ENCODE data around the gene NMNAT1.
"Not testable (repeated sequence)": the region's sequence is repeated elsewhere in the genome, so short reads cannot be mapped to it uniquely, and the experiment has no call there.

The NMNAT1 gene

DNA sequence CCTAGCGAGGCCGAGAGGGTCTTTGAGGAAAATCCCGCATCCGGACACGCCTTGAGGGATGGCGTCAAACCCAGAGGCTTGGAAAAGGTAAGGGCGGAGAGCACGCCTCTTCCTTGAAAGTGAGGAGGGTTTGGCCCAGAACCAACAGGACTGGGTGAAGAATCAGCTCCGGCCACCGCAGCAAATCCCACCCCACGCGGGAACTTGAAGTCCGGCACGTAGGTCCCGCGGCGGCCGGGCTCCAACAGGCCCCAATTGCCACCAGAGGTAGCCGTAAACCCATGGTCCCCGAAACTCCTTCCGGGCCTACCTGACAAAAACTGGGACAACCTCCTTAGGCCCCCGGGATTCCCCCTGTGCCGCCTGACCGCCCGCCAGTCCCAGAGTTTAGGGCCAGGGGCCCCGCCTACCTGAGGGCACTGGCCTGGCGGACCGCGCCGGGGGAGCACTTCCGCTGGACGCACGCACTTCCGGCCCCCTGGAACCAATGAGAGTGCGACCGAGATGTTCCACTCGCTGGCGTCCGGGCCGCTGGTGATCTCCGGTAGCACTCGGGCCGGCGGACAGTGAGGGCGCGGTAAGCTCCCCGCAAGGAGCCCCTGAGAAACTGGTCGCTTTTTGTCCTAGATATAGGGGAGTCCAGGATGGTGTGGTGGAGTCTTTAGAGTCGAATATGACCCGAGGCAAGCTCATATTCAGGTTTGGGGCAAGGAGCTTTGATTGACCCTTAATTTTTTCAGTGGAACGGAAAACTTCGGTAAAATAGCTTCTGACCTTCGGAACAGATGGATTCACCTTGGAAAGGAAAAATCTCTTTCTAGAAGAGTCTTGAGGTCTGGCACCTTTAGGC, at the start of gene NMNAT1, which contains the start of gene LZIC:
Gene NMNAT1 (plus strand): TSS at position 537 of the 850 bp plus-strand sequence. CDS start 28,599 bp downstream, outside the sequence.
Gene LZIC (minus strand): TSS at position 453 of the 850 bp plus-strand sequence. CDS start 6,772 bp downstream, outside the sequence.
- peak; percentile 97 for DNase-seq (ENCODE audit: low spot score)

- DNase-seq (ENCODE audit: low spot score), result no peak
These were observed 49.2 kb upstream of the NMNAT1 start for GRCh38 chr1:9894115-9894514.

GRCh38 chr1:9900142-9901043, 42.9 kb upstream of the NMNAT1 start:
- DNase-seq (ENCODE audit: low spot score), result no peak

GRCh38 chr1:9901148-9902059, 41.9 kb upstream of the NMNAT1 start:
- no peak for DNase-seq (ENCODE audit: low spot score)

DNA sequence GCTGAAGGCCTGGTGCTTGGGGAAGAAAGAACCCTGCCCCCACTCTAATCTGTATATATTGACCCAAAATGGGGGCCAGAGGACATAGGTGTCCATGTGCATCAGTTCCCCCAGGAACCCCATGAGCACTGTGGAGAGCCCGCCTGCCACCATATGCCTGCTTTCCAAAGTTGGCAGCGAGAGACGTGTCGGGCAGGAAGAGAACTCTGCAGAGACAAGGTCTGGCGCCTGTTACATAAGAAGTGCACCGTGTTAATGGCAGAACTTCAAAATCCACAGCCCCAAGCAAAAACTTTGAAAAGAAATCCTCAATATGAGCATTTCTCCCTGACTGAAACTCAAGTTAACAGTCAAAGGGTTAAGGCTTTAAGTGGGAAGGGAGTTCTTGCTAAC, 41.2 kb upstream of the NMNAT1 start:
- DNase-seq (ENCODE audit: low spot score), result no peak

- DNase-seq (ENCODE audit: low spot score), result no peak
These were observed 39.3 kb upstream of the NMNAT1 start for GRCh38 chr1:9903801-9904527.

GRCh38 chr1:9904596-9904995, 38.7 kb upstream of the NMNAT1 start:
- no peak for DNase-seq (ENCODE audit: low spot score)

GRCh38 chr1:9905010-9905409, 38.3 kb upstream of the NMNAT1 start:
- no peak for DNase-seq (ENCODE audit: low spot score)

- DNase-seq (ENCODE audit: low spot score), result no peak
These were observed 36.8 kb upstream of the NMNAT1 start for GRCh38 chr1:9906466-9906865.

DNA sequence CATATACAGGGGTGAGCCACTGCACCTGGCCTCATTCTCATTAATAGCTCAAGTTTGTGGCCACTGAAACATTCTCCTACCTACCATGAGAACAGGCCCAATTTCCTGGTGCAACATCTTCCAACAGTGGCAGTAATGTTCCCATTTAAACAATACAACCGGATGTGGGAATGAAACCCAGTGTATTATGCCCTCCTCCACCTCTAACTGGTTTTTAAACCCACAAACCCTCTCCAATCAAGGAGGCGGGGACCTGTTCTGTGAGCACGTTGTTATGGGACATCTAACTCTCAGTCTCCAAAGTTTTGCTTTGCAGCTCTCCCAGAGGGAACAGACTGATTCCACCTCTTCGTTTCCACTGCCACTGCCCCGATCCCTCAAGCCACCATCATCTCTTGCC, 35.8 kb upstream of the NMNAT1 start:
- DNase-seq (ENCODE audit: low spot score), result no peak

GRCh38 chr1:9908871-9909233, 34.4 kb upstream of the NMNAT1 start:
- DNase-seq (ENCODE audit: low spot score), result no peak

DNA sequence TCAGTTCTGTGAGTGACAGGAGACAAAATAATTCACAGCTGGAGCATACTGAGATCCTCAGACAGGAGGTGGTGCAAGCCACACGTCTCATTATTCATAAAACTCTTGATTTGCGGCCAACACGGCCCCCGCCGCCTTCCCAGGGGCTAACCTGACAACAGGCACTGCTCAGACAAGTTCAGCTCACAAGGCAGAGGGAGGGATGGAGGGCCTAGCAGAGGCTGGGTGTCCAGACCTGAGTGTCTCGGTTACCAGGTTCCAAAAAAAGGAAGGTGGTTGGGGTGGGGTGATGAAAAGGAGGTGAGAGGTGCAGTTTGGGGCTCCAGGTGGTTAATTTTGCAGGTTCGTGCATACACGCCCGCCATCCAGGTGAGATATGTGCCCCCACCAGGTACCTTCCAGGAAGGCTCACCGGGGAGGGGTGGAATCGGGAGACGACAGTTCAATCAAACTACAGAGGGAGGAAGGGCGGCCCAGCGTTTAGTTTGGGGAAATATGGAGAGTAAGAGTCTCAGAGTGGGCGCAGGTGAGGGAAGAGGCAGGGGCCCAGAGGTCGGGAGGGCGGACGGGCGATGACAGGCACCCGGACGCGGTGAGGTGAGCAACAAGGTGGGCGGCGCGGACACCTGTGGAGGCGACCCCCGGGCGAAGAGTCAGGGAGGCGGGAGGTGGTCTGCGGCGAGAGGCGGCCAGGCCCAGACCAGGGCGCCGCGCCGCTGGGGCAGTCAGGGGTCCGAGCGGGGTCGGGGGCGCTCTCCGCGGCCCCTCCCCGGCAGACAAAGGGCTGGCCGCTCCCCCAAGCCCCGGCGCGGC, 33.8 kb upstream of the NMNAT1 start:
- no peak for DNase-seq (ENCODE audit: low spot score)

GRCh38 chr1:9910076-9910422, 33.2 kb upstream of the NMNAT1 start, which contains the start of gene CTNNBIP1:
Gene CTNNBIP1, minus strand, starts transcription at chr1:9910269. Its CDS starts 38,205 bp downstream, at chr1:9872064.
- DNase-seq (ENCODE audit: low spot score), result no peak

DNA sequence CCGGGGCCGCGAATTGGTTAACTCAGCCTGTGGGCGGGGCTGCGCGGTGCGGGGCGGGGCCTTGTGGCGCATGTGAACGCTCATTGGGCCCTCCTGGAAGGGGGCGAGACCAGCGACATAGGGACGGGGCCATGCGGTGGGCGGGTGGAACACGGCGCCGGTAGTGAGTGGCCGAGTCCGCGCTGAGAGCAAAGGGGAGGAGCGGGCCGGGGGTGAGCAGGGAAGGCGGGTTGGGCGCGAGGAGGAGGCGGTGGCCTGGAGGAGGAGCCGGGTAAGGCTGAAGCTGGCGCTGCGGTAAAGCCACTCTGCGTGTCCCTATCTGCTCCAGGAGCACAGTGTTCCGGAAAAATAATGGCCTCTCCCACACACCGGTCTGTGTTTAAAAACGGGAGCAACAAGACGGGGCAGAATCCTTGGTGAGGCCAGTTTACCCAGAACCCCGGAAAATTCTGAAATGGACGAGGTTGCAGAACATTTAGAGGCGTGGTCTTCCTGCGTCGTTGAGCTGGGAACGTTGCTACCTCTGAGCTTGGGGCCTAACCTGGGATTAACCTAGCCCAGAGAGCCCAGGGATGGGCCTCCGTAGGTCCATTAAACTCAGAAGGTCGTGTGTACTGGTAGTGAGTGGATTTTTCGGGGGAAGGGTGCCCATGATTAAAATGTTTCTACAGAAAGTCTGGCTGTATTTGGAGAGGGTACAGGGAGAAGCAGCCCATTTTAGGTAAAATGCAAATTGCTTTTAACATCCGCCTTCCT, 32.7 kb upstream of the NMNAT1 start:
- DNase-seq (ENCODE audit: low spot score), result peak; percentile 100

DNA sequence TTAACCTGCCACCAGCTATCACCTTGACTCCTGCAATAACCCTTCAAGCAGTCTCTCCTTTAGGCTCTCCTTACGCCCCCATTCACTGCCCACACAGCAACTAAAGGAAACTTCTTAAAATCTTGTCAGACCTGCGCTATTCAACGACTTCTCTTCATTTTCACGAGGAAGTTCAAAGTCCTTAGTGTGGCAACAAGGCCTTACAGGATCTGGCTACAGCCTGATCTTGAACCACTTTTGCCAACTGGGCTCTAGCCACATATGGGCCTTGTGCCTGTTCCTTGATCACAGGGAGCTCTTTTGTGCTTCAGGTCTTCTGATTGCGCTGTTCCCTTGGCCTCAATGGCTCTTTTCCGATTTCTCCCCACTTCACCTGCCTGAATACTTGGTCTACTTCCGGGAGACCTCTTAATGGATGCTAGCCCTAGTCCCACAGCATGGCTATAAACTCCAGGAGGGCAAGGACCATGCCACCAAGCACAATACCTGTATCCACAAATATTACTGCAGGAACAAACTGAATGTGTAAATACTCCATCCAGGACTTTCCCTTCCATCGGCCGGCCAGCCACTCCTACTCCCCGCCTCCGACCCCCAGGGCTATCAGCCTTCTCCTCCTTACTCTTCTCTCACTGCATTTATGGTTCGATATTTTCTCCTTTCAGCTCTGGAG, 30.9 kb upstream of the NMNAT1 start:
- DNase-seq (ENCODE audit: low spot score), result no peak

DNA sequence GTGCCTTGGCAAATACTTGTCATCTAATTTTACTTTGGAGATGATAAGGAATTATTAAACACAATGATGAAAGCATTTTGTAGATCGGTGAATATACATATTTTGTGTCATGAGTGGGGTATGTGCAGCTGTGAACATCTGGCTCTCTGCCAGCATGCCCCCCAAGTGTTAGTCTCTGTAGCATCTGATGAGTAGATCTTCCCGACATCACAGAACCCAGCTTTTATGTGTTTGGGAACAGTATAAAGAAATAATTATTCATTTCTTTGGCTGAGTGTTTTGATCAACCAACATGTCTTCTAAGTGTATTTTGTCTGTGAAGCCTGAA, 28.7 kb upstream of the NMNAT1 start:
- DNase-seq (ENCODE audit: low spot score), result no peak

DNA sequence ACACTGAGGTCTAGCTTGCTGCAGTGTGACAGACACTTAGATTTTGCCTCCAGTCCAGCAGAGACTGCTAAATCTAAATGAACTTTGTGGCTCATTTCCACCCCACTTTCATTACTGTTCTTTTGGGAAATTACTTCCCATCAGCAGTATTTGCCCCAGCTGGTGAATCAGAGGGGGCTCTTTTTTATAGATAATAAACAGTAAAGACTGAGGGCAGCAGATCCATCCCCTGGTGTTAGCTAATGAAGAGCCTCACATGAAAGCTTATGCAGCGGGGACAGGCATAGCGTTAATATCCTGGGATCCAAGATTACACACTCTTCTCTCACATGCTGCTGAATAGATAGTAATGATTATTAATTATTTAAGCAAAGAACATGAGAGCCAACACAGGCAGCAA, 26.8 kb upstream of the NMNAT1 start:
- DNase-seq (ENCODE audit: low spot score), result no peak

- DNase-seq (ENCODE audit: low spot score), result not testable (repeated sequence)
These were observed 25.8 kb upstream of the NMNAT1 start for GRCh38 chr1:9917495-9917894.

- DNase-seq (ENCODE audit: low spot score), result no peak
These were observed 25.4 kb upstream of the NMNAT1 start for GRCh38 chr1:9917901-9918300.
